GM19468 (cell line): ENCODE measurements around the gene MYO1E.

Source experiments
- ATAC-seq: cut with Tn5 transposase; IDR thresholded peaks from one replicate; pipeline ENCODE4 v1.9.1; 2021; ENCODE audit warnings: mild to moderate bottlenecking, moderate library complexity, moderate number of reproducible peaks; ENCODE audit not compliant: unreplicated experiment; ENCODE audit errors: extremely low read depth

The MYO1E gene

DNA sequence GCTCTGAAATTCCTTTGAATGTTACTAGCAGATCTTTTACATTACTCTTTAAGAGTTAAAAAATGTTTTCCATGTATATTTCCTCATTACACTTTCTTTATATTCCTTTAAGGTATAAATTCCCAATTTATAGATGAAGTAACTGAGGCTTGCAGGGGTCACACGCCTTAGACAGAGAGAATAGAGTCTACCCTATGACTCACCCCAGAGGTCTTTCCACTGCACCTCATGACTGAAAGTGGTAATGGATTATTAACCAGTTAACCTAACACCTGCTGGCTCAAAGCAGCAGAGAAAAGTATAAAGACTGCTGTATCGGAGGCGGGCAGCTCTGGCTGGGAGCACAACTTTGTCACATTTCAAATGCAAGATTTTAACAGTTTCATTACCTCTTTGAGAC is 128.3 kb downstream of the MYO1E start:
- ATAC-seq, result peak; percentile 89

DNA sequence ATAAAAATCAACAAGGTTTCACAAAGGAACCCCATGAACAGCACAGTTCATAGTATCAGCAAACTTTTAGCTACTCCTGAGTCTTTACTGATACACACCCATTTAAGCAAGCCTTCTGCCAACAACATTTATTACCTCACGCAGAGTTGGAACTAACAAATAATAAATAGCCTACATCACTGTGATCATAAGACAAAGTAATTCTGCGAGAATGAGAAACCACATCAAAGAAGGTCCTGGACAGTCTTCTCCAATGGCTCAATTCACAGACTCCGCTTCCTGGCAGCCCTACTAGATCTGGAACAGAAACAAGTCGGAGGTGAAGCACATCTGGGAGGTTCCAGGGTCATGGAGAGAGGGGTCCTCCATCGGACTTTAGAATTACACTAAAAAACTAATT is 129.0 kb downstream of the MYO1E start:
- no peak for ATAC-seq

DNA sequence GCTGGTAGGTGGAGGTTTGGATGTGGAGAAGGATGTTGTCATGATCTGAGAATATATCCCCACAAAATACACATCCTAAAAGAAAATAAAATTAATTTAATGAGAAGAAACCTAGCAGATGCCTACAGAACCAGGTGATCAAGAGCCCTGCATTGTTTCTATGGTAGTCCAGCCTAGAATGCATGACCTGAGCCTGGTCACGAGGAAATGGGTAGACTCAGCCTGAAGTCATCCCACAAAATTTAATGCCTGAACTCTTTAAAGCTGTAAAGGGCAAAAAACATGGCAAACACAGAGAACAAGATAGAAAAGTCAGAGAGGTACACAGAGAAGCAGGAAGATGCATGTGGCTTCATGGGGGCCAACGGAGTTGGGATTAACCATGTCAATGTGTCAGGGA is 130.0 kb downstream of the MYO1E start:
- ATAC-seq, result no peak

DNA sequence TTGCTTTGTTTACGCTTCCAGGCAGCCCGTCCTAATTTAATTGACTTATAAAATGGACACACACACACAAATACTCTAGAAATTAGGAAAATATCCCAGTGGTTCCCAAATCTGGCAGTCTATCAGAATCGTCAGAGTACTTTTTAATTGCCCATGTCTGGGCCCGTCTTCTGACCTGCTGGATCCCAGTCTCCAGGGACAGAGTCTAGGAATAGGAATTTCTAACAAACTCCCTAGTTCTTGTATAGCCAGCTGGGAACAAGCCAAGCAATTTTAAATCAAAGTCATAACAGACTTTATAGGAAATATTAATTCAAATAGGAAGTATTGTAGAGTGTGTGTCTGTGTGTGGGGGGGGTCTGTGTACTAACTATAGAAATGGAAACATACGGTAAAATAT is 132.6 kb downstream of the MYO1E start:
- no peak for ATAC-seq

DNA sequence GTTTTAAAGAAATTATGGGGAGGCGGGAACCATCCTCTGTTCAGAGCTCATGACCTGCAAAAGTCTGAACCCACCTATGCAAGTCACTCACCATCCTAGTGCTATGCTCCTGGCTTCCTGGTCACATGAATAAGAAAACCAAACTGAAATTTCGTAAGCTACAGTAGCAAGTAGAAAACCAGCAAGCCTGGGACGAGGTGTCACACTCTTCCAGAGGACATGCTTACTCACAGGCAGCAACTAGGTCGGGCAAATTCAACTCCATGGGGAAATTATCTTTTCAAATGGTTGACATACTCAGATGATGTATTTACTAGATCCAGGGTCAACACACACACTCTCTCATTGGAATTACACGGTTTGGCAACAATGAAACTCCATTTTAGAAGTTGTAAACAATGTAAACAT is 134.7 kb downstream of the MYO1E start:
- ATAC-seq, result no peak

DNA sequence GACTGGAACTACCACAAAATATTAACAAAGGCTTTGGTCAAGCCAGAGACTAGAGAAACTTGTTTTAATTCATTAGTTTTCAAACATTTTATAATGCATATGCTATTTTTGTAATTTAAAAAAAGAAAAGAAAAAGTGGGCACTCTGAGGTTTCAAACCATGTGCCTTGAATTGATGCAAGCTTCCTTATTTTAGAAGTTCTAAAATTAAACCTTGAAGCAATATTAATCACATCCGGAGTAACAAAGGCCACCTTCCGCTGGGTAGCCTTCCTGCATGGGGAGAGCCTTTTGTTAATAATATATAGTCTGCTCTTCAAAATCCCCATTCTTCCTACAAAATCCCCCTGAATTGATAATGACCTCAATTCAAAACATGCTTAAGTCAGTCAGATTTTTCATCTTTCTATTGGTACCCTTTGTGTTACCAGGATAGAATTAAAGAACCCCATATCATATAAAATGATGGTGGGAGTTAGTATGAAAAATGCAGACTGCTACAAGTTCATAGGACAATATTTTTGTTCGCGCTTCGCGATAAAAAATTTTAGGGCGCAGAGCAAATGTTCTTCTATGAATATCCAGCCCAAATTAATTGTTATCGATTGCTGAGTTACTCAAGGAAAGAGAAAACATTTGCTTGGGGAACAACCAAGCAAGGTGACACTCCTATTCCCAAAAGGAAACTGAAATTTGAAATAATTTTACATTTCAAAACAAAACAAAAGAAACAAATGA is 135.4 kb downstream of the MYO1E start:
- ATAC-seq, result no peak

DNA sequence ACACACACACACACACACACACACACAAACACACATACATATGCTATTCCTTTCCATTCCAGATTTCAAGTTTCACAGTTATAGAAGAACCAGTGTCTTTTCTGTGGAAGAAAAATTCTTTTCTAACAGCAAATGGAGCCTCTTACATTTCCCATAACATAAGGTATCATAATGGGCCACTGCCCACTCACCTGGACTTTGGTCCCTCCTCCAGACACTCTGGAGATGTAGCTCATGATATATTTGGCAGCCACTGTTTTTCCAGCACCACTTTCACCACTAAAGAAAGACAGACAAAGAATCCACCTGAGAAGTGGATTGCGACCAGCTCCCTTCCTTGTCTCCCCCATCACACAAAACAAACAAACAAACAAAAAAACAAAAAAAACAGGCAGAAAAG is 136.3 kb downstream of the MYO1E start:
- ATAC-seq, result no peak

DNA sequence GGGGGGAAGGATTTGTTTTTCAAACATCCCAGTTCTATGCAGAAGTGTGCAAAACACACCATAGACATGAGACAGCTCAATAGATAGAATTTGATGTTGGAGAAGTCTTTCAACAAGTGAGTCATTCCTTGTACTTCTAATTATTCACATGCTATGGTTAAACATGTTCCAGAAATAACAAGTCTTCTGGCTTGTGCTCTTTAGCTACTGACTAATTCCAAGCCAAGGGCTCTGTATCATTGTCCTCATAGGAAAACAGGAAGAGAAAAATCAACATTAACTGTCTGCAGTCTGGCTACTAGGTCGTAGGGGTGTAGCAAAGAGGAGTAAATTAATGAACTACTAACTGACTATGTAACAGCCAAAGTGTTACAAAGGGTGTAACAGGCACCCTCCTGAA is 140.2 kb downstream of the MYO1E start:
- ATAC-seq, result no peak

DNA sequence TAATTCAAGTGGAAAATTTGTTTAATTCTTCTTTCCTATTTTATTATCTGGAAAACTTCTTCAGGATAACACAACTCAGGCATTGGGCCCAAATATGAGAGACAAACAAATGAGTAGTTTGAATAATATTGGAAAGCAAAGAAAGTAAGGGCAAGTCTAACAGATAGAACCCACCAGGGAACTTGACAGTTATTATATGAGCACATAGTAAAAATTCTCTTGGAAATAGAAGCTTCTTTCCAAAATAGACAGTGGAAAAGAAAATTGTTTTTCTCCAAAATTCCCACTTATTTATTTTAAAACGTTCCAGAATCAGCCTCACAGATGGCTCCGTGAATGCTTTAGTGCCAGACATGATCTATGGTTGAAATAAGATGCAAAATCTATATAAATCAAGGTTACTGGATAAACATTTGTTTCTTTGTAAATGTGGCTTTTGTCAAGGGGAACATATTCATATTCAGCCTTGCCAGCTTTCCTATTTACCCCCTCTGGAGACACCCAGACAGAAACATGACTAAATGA is 142.1 kb downstream of the MYO1E start:
- ATAC-seq, result no peak

DNA sequence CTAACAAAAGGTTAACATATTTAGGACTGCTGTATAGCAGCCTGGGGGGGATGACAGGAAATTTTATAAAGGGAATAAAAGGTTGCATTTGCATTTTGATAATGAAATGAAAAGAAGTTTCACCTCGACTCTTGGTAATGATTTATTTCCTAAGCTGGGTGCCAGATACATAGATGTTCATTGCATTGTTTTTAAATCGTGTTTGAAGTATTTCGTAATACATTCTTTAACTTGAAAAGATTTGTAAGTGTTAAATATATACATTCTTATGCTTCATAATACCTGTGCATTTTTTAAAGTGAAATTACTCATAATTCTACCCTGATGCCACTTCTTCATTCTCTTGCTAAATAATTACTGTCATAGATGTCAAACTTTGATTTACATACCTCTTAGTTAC is 143.2 kb downstream of the MYO1E start:
- ATAC-seq, result no peak

DNA sequence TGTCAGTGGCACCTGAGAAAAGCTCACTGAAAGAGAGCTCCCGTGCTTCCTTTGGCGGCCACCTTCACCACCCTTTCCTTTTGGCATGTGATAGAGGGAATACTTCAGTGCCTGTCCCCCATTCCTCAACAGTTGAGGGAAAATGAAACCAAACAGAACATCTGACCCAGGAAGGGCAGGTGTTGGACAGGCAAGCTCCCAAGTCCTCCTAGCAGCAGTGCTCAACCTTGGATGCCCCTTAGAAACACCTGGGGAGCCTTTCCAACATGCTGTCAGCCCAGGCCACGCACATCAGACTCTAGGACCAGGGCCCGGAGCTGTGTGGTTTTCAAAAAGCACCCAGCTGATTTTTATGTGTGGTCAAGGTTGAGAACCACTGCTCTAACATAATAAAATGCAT is 143.7 kb downstream of the MYO1E start:
- ATAC-seq, result no peak

DNA sequence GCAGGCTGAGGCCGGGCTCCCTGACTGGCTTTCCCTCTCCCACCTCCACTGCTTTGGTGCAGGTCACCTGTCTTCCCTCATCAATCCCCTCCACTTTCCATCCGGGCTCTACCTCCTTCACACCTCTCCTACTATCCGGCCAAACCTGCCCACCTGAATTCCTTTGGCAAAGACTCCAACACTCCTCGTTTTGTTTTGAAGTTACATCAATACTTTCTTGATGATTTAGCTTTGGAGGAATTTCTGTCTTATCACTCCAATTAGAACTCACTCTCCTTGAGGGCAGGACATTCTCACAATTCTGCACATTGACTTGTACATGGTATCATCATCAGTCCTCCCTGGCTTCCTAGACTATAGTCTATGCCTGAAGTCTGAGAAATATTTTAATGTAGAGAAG is 145.7 kb downstream of the MYO1E start:
- no peak for ATAC-seq

DNA sequence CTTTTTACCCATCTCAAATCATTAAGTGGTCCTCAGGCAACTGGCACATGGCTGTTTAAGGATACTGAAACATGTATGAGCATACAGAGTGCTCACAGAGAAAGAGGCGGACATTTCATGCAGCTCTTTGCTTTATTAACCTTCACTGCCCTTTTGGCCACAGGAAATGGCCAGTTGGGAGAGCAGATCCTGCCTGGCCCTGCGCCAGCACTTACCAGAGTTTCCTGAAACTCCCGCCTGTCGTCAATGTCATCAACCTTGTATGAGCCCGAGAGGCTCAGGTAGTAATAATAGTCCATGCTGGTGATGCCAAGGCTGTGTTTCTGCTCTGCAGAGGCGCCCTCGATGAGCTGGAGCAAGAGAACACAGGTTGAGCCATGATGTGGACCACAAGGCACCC is 148.2 kb downstream of the MYO1E start:
- no peak for ATAC-seq

DNA sequence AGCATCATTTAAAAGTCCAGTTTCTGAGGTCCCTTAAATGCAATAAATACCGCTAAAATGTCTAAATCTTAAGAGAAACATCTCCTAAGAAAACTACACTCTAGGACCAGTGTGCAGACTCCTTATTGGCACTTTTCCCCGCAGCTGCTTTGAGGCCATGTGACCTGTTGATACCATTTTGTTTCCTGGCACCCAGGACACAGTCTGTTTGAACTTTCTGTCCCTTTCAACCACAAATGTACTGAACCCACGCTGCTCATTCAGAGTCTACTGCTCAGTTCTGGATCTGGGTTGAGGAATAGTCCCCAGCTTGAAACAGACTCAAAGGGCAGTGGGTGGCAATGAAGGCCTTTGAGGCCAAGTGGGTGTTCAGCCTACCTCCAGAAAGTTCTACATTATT is 148.9 kb downstream of the MYO1E start:
- ATAC-seq, result no peak

DNA sequence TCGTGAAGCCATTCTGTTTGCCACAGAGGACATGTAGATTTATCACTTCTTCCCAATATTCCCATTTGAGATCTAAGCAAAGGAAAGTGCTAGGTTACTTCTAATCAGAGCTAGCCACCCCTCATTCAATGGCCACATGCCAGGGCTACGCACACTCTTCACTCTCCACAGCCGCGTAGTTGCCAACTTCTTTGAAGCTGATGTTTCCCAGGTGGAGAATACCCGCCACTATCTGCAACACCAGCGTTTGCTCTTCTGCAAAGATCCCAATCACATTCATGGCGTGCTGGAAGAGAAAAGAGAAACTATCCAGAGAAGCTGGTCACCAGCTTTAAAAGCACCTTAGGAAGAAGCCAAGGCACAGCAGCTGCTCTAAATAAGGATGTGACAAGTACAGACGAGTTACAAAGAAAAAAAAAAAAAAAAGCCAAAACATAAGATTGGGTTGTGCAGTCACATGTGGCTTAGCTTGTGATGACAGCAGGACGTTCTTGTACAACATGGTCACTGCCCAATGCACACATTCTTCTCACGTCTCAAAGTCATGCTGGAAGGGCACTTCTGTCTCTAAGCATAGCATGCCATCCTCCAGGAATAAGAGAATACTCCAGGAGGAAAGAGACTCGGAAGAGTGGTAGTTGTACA is 149.6 kb downstream of the MYO1E start:
- ATAC-seq, result no peak

DNA sequence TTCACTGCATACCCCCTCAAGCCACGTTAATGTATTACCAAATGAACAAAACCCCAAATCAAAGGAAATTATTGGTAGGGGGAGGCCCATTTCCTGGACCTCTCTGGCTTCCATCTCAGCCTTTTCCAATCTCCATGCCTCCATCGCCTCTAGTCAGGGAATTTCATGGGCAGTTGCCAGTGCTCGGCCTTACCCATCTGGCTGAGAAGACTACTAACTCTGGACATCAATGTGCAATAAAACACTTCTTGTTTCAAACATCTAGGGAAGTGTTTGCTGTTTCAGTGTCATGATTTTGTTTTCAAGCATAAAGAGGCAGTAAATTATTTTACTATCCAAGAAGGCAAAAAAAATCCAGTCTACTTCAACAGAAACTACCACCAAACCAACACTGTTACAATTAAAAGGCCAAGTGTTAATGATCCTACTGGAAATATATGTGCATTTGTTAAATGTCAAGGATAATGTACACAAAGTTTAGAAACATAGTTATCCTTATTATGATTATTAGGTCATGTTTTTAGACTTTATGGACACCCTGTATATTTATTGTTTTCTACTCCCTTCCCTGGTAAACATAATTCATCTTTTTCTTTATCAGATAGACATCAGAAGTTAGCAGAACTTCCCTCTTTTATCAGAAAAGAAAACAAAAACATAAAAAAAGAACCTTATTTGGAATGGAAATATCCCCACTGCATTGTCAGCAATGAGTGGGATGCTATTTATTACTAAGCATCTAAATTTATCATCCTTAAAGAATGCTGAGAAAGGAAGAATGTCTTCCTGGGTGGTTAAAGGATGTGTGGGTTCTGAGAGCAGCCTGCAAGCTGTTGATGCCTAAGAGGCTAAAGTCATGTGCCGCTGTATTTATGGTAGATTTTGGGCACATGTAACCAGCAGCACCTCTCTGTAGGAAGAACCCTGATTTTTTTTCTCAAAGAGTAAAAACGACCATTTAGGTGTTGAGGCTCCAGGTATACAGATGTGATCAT is 150.9 kb downstream of the MYO1E start:
- ATAC-seq, result no peak

DNA sequence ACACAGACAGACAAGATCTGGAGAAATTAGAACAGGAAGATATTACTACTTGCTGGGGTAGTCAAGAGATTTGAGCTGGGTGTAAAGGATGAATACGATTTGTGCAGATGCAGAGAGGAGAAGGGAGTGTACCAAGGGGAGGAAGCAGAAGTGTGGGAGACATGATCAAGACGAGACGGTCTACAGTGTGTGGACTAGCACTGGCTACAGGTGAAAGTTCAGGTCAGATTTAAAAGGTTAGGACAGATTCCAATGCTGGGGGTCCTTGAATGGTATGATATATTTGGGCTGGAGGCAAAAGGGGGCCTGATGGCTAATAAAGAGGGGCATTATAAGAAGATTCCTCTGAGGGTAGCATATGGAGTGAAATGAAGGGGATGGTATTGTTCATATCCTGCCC is 154.0 kb downstream of the MYO1E start:
- ATAC-seq, result no peak

DNA sequence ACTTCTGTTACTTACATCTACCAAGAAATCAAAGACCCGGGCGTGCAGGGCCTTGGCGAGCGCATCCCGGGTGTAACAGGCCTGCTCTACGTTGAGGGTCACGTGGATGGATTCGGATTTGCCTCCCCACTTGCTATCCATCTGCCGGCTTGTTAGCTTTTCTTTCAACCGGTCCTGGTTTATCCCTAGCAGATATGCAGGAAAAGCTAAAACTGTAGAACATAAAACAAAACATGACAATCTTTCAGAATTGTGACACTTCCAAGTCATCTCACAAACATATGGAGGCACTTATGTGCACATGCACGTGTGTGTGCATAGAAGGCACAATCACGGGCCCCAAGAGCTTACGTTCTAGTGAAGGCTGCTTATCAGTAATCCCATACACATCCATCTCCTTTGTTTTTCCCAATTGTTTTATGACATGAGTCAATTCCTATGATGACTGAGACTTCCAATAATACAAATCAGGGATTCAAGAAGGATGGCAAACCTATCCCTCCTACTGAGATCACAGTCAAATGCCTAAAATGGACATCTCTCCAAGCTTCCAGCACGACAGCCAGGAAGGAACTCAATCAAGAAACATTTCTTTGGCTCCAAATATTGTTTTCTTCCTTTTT is 154.7 kb downstream of the MYO1E start:
- ATAC-seq, result no peak

DNA sequence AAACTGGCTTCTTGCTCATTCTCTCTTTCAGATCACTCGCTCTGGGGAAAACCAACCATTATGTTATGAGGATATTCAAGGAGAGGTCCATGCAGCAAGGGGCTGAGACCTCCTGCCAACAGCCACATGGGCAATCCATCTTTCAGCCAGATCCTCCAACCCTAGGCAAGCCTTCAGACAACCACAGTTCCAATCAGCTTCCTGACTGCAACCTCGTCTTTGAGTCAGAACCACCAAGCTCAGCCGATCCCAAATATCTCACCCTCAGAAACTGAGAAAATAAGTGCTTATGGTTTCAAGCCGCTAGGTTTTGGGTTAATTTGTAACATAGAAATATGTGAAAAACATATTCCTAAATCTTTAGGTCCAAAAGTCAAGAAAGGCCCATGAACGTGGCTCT is 155.8 kb downstream of the MYO1E start:
- no peak for ATAC-seq

DNA sequence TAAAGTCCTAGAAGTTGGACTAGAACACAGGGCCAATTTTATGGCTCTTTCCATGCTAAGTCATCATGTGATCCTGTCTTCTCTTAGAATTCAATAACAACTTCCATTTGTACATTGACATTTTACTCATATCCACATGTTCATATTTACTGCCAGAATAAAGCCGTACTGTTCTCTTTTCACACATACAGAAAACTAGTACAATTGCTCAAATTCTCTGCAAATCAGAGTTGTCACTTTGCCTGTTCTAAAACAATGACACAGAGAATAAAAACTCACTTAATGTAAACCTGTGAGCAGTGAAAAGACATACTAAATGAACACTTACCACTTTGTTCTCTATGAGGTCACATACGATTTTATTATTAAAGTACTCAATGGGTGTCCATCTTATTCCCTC is 162.5 kb downstream of the MYO1E start:
- ATAC-seq, result no peak
